GM12872 (cell line): ENCODE data around the gene SMIM27.
A peak's percentile ranks its signal among the peaks of the same experiment; 100 is the strongest.

Experiments used
- TF ChIP-seq, protein P1 (sequence below): IDR thresholded peaks from 3 replicates; pipeline ENCODE4 v1.5.1; 2011; ENCODE audit warnings: low read depth, mild to moderate bottlenecking, low read length, moderate library complexity; ENCODE audit not compliant: insufficient read depth

The SMIM27 gene

GRCh38 chr9:32524892-32525708, 27.0 kb upstream of the SMIM27 start:
- TF ChIP-seq, protein P1, sequence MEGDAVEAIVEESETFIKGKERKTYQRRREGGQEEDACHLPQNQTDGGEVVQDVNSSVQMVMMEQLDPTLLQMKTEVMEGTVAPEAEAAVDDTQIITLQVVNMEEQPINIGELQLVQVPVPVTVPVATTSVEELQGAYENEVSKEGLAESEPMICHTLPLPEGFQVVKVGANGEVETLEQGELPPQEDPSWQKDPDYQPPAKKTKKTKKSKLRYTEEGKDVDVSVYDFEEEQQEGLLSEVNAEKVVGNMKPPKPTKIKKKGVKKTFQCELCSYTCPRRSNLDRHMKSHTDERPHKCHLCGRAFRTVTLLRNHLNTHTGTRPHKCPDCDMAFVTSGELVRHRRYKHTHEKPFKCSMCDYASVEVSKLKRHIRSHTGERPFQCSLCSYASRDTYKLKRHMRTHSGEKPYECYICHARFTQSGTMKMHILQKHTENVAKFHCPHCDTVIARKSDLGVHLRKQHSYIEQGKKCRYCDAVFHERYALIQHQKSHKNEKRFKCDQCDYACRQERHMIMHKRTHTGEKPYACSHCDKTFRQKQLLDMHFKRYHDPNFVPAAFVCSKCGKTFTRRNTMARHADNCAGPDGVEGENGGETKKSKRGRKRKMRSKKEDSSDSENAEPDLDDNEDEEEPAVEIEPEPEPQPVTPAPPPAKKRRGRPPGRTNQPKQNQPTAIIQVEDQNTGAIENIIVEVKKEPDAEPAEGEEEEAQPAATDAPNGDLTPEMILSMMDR: no peak

DNA sequence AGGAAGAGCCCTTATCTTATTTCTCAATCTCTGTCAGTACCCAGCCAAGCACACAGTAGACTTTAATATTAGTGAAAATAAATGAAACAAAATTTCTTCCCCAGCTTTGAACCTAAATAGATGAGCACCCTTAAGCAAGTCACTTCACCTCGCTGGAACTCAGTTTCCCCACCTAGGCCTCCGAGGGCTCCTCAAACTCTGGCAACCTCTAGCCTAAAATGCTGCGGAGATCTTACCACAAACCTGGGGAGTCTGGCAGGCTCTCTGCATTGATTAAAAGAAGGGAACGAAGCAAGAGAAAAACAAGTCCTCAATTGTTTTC, 26.5 kb upstream of the SMIM27 start:
- TF ChIP-seq, protein P1: no peak

DNA sequence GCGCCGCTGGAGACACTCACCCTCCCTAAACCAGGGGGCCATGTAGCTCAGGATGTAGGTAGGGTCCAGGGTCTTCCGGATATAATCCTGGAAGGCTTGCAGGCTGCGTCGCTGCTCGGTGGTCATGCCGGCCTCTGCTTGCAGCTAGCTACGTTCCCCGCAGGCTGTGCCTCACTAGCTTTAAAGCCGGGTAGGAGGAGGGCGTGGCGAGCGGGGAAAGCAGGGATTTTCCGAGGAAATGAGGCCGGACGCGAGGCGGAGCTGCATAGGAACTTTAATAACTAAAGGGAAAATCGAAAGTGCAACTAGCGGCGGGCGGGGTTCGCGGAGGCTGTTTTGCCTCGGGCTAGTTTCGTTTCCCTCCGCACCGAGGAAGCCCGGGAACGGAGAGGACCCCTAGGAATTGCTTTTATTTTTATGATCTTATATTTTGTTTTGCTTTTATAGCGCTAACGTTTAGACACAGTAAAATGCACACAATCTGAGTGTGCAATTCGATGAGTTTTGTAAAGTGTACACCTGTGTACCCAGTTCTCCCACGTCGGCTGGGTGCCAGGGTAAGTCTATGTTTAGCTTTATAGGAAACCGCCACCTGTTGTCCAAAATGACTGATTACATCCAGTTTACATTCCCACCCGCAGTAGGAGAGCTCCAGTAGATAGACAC, 26.0 kb upstream of the SMIM27 start, which contains the start of gene RIGI:
Gene RIGI (minus strand): TSS at position 156 of the 666 bp plus-strand sequence. CDS start 30 bp downstream, at position 126.
- TF ChIP-seq, protein P1: peak; percentile 41

DNA sequence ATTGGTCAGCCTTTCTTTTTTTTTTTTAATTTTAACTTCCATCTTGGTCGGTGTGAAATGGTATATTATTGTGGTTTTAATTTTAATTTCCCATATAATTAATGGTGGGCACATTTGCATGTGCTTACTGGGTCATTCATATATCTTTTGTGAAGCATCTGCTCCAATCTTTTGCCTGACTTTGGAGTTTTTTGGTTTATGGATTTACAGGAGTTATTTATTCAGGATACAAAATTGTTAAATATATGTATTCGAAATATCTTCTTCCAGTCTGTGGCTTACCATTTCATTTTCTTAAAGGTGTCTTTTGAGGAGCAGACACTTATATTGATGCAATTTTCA, 25.4 kb upstream of the SMIM27 start:
- TF ChIP-seq, protein P1: no peak

GRCh38 chr9:32533336-32533735, 18.8 kb upstream of the SMIM27 start:
- TF ChIP-seq, protein P1: no peak

DNA sequence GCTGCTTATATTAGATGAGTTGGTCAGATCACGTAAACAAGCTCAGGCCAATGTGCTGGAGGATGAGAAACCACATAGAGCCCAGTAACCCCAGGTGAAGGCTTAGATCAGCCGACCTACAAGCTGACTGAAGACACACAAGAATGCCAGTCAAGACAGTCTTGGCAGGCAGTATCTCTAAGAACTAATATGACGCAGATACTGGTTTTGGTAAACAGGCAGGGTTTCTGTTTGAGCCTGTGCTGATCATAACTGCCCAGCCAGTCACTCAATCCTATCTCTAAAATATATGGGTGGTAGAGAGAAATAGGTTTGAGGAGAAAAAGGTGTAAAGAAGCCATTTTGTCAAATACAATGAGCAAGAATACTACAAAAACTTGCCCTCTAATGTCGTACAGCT, 18.3 kb upstream of the SMIM27 start:
- TF ChIP-seq, protein P1: no peak

GRCh38 chr9:32543047-32543446, 9.1 kb upstream of the SMIM27 start:
- TF ChIP-seq, protein P1: no peak
